ENCODE results near the gene TOMM7.
"Not testable (repeated sequence)": the region's sequence is repeated elsewhere in the genome, so short reads cannot be mapped to it uniquely, and the experiment has no call there.

The TOMM7 gene

DNA sequence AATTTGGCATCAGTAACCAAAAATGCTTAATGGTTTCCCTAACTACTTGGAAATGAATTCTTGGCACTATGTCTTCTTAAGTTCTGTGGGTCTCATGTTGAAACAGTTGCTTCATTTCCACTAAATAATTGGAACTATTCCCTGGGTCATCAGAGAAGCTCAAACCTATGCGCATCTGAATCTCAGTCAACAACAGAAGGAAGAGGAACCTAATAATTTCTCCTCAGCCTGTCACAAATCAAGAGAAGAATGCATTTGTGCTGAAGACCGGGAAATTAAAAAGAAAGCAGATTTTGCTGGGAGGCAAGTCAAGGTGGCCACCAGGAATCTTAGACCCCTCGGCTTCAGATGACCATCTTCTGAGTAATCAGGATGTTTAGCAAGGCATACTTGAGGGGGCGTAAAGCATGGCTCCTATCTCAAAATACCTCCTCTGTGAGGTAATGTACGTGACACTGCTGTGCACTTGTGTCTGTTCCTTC lies 41.4 kb downstream of the TOMM7 start:
- no peak for DNase-seq

DNA sequence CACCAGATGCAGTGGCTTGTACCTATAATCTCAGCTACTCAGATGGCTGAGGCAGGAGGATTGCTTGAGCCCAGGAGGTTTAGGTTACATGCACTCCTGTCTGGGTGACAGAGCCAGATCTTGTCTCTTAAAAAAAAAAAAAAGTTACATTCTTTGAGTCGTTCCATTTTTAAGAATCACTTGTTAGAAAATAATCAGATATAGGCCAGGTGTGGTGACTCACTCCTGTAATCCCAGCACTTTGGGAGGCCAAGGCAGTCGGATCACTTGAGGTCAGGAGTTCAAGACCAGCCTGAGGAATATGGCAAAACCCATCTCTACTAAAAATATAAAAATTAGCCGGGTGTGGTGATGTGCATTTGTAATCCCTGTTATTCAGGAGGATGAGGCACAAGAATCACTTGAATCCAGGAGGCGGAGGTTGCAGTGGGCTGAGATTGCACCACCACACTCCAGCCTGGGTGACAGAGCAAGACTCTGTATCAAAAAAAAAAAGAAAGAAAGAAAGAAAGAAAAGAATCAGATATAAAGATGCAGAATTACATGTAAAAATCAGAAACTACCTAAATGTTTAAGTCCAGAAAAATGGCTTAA lies 42.8 kb downstream of the TOMM7 start:
- not testable (repeated sequence) for DNase-seq

DNA sequence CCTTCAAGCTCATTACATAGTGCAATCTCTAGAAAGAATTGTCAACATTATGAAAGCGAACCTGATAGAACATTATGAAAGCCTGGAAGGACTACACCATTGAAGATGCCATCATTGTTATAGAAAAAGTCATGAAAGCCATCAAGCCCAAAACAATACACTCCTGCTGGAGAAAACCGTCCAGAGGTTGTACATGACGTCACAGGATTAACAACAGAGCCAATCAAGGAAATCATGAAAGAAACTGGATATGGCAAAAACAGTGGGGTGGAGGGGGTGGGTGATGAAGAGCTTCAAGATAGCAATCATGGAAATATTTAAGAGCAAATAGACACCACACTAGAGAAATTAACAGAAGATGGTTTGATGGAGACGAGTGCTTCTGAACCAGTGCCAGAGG lies 45.7 kb downstream of the TOMM7 start:
- no peak for DNase-seq

DNA sequence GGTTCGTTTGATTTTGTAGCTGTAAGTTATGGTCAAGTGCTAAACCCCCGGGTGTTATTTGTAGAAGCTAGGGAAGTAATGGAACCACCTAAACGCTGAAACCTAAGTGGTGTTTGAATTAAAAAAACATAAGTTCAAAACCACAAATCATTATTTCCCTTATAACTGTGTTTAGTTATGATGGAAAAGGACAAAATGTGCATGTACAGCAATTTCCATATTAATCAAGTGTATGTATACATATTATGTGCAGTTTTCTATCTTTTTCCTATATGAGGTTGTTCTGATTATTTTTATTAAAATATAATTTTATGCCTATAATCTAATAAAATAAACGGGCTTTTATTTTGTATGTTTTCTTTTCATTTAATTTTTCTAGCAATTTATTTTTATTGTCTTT lies 49.8 kb downstream of the TOMM7 start:
- no peak for DNase-seq

DNA sequence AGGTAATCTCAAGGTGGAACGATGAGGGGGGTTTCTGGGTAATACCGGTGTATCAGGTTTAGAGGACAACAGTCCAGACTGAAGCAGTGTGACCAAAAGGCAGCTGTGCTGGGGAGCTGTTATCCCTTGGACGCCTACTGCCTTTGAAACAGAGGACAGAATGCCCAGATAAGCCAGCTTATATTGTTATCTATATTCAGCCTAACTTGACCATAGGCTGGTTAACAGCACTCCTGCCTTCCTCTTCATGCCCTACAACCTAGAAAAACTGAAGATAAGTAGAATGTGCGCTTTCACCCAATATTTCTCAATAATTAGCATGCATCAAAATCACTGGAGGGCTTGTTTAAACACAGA lies 50.8 kb downstream of the TOMM7 start:
- no peak for DNase-seq

DNA sequence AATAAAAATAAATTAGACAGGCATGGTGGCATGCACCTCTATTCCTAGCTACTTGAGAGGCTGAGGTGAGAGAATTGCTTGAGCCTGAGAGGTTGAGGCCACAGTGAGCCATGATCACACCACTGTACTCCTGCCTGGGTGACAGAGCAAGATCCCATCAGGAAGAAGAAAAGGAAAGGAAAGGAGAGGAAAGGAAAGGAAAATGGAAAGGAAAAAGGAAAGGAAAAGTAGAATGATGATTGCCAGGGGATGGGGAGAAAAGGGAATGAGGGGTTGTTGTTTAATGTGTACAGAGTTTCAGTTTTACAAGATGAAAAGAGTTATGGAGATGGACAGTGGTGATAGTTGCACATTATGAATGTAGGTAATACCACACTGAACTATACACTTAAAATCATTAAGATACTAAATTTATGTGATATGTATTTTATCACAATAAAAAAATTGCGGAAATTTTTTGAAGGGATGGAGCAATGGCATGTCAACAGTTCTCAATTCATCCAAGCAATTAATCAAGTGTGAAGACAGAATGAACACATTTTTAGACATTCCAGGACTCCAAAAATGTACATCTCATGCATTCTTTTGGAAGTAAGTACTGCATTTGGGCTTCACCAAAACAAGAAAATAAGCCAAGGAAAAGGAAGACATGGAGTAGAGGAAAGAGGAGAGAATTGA lies 51.3 kb downstream of the TOMM7 start:
- no peak for DNase-seq

DNA sequence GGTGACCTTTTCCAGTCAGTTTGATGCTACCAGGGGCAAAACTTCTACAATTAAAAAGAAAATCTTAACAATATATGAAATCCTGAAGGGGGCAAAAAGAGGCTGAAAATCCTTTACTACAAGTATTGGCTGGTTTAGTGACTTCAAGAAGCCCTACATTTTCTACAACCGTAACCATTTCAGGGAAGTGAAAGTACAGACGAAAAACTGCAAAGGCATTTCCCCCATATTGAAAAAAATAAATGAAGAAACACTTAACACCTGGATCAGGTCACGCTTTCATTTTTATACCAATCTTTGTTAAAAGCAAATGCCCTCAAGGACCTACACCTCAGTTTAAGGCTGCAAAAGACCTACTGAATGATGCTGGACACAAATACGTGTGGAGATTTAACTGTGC lies 57.0 kb downstream of the TOMM7 start:
- no peak for DNase-seq

All from stimulated activated CD4-positive, alpha-beta T cell treated with anti-CD3 and anti-CD28 coated beads, Interleukin-15, amount 100 ng/mL, for 24 hours (primary cell).